CD14-positive monocyte (primary cell): ENCODE results near the gene PFKFB1. TPM values are rescaled to one million over a fixed set of nuclear protein-coding genes. Genes with fewer than 3 reads are reported as not detected.

Experiments used
- DNase-seq, 3 donors: peaks; one replicate each; pipeline ENCODE4 v3.0.0-alpha.2; 2011 to 2022
- H2AFZ ChIP-seq: 2 replicates; pipeline ENCODE4 v1.6.0; 2012; ENCODE audit warnings: mild to moderate bottlenecking, low read depth, low read length, inconsistent platforms; ENCODE audit not compliant: insufficient read depth, poor library complexity, severe bottlenecking
- H3K27ac ChIP-seq, 2 donors: 1 replicate in 1 of 2; 2 replicates in 1 of 2; pipeline ENCODE4 v1.5.1; 2012 to 2013; ENCODE audit warnings: low read length in 2 of 2, control low read depth in 1 of 2, inconsistent platforms in 1 of 2, low read depth in 1 of 2, mild to moderate bottlenecking in 1 of 2
- H3K27me3 ChIP-seq, 2 donors: one replicate each; pipeline versions ENCODE4 v1.6.0 to v1.6.1; 2011 to 2013; ENCODE audit warnings: low read length in 2 of 2; ENCODE audit not compliant: control insufficient read depth in 2 of 2, insufficient read depth in 2 of 2
- H3K36me3 ChIP-seq, 2 donors: replicated peaks in 1 of 2; 1 replicate in 1 of 2; 2 replicates in 1 of 2; pipeline versions ENCODE4 v1.5.1 to v1.6.1; 2012 to 2013; ENCODE audit warnings: low read length in 2 of 2, control low read depth in 1 of 2, inconsistent platforms in 1 of 2, mild to moderate bottlenecking in 1 of 2; ENCODE audit not compliant: insufficient read depth in 2 of 2, control insufficient read depth in 1 of 2
- H3K4me1 ChIP-seq, 2 donors: 1 replicate in 1 of 2; 2 replicates in 1 of 2; pipeline versions ENCODE4 v1.5.1 to v1.6.1; 2012 to 2013; ENCODE audit warnings: low read length in 2 of 2, control low read depth in 1 of 2, inconsistent platforms in 1 of 2, mild to moderate bottlenecking in 1 of 2, moderate library complexity in 1 of 2; ENCODE audit not compliant: insufficient read depth in 2 of 2, control insufficient read depth in 1 of 2
- H3K4me2 ChIP-seq: replicated peaks from 2 replicates; pipeline ENCODE3; 2012; ENCODE audit warnings: low read length, moderate library complexity, mild to moderate bottlenecking; ENCODE audit not compliant: poor library complexity, severe bottlenecking; ENCODE audit errors: extremely low read depth
- H3K4me3 ChIP-seq, 3 experiments: fragments of 200-600 bp in 1 of 3; sonication (generic) in 1 of 3; replicated peaks in 1 of 3; 1 replicate in 2 of 3; 2 replicates in 1 of 3; pipeline ENCODE4 v1.5.1; 2011 to 2013; ENCODE audit warnings: low read length in 3 of 3, mild to moderate bottlenecking in 3 of 3, control low read depth in 2 of 3, low read depth in 2 of 3, inconsistent platforms in 1 of 3, moderate library complexity in 1 of 3
- H3K79me2 ChIP-seq: 2 replicates; pipeline ENCODE4 v1.6.0; 2012; ENCODE audit warnings: mild to moderate bottlenecking, control low read depth, inconsistent platforms, low read length, moderate library complexity; ENCODE audit not compliant: insufficient read depth
- H3K9ac ChIP-seq: 2 replicates; pipeline ENCODE4 v1.6.0; 2017; ENCODE audit warnings: low read length, mild to moderate bottlenecking; ENCODE audit not compliant: insufficient read depth, poor library complexity, severe bottlenecking
- H3K9me3 ChIP-seq, 2 donors: replicated peaks in 1 of 2; 1 replicate in 1 of 2; 2 replicates in 1 of 2; pipeline versions ENCODE4 v1.5.1 to v1.6.1; 2012 to 2013; ENCODE audit warnings: low read length in 2 of 2, control low read depth in 1 of 2; ENCODE audit not compliant: control insufficient read depth in 1 of 2, insufficient read depth in 1 of 2
- H4K20me1 ChIP-seq: 2 replicates; pipeline ENCODE4 v1.6.0; 2012; ENCODE audit warnings: mild to moderate bottlenecking, low read length, control low read depth, moderate library complexity; ENCODE audit not compliant: insufficient read depth
- H3K27ac Mint-ChIP-seq, 7 donors: one replicate each; pipeline ENCODE4 v1.8.0; 2020; ENCODE audit warnings: mild to moderate bottlenecking in 7 of 7, mixed read lengths in 7 of 7, moderate library complexity in 6 of 7, inconsistent platforms in 2 of 7
- H3K27me3 Mint-ChIP-seq, 3 donors: one replicate each; pipeline ENCODE4 v1.8.0; 2021 to 2022; ENCODE audit warnings: low read depth in 3 of 3, mild to moderate bottlenecking in 3 of 3, mixed read lengths in 3 of 3, moderate library complexity in 3 of 3, inconsistent platforms in 1 of 3
- H3K36me3 Mint-ChIP-seq, 2 donors: one replicate each; pipeline ENCODE4 v1.8.0; 2020; ENCODE audit warnings: mixed read lengths in 2 of 2, inconsistent platforms in 1 of 2, mild to moderate bottlenecking in 1 of 2
- H3K4me1 Mint-ChIP-seq: one replicate; pipeline ENCODE4 v1.8.0; 2020; ENCODE audit warnings: mild to moderate bottlenecking, mixed read lengths
- H3K4me3 Mint-ChIP-seq, 2 donors: one replicate each; pipeline ENCODE4 v1.8.0; 2020; ENCODE audit warnings: mild to moderate bottlenecking in 2 of 2, mixed read lengths in 2 of 2, moderate library complexity in 1 of 2
- H3K9me3 Mint-ChIP-seq, 7 donors: one replicate each; pipeline ENCODE4 v1.8.0; 2020 to 2022; ENCODE audit warnings: mixed read lengths in 7 of 7, mild to moderate bottlenecking in 6 of 7, moderate library complexity in 6 of 7, inconsistent platforms in 2 of 7
- CTCF ChIP-seq: fragments of 200-600 bp; IDR thresholded peaks from one replicate; pipeline ENCODE4 v1.8.0; 2022; ENCODE audit warnings: antibody characterized with exemption, mild to moderate bottlenecking
- WGBS: methylation state at CpG from one replicate; pipeline ENCODE4 v1.1.5; 2013; ENCODE audit warnings: missing lambda C conversion rate; ENCODE audit not compliant: insufficient coverage; 5-methylcytosine and 5-hydroxymethylcytosine counted together
- intact Hi-C, 2 donors: fragments of 100-400 bp; cut with micrococcal nuclease; formaldehyde crosslinking; loops; one replicate each; pipeline versions ENCODE4 v1.15.0 to v1.15.1; 2023
- polyA plus RNA-seq, 3 donors: library from polyadenylated mRNA; depleted of rRNA in 1 of 3; unstranded in 2 of 3; stranded (reverse) in 1 of 3; fragments of 300-500 nt in 2 of 3; fragments of >200 nt in 1 of 3; fragmentation: Illumina TruSeq in 2 of 3; gene quantifications; 1 replicate in 2 of 3; 2 replicates in 1 of 3; pipeline ENCODE4 v1.2.3, GENCODE V29; 2012 to 2021

The PFKFB1 gene
- polyA plus RNA-seq, 3 donors = 0.11 to 0.21 TPM; not detected in 1

DNA sequence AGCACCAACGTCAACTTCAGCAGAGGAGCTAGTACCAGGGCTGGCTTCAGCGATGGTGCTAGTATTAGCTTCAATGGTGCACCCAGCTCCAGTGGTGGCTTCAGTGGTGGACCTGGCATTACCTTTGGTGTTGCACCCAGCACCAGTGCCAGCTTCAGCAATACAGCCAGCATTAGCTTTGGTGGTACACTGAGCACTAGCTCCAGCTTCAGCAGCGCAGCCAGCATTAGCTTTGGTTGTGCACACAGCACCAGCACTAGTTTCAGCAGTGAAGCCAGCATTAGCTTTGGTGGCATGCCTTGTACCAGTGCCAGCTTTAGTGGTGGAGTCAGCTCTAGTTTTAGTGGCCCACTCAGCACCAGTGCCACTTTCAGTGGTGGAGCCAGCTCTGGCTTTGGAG, 65.1 kb downstream of the PFKFB1 start:
- Histone ChIP-seq H3K36me3 (no peaks in the 10 kb centered on the region), H3K79me2 (no peaks in the 10 kb centered on the region), H3K4me2 (no peak overlapping the region), H3K27me3 (no peaks in the 10 kb centered on the region), H2AFZ (no peak overlapping the region), H3K9ac (no peak overlapping the region), H3K4me1 (no peaks in the 10 kb centered on the region), H3K9me3 (no peaks in the 10 kb centered on the region), H3K27ac (no peak overlapping the region), H3K4me3 (no peak overlapping the region), H4K20me1 (no peaks in the 10 kb centered on the region)
- no peak overlapping the region for H3K27ac Mint-ChIP-seq
- no peaks in the 10 kb centered on the region for H3K4me1 Mint-ChIP-seq
- WGBS = 100% methylated on average over 3 of the region's 3 CpGs
- H3K9me3 Mint-ChIP-seq = peaks cover 0 to 3% (median 0%) of the 10 kb centered on the region in 7 donors
- H3K36me3 Mint-ChIP-seq = no peaks in the 10 kb centered on the region
- H3K4me3 Mint-ChIP-seq = no peak overlapping the region
- no peak for TF ChIP-seq CTCF
- no peak for DNase-seq
- intact Hi-C loops = no loop called here
- peaks cover 0 to 7% (median 0%) of the 10 kb centered on the region in 3 donors for H3K27me3 Mint-ChIP-seq

GRCh38 chrX:54926978-54927377, 67.0 kb downstream of the PFKFB1 start:
- H3K4me3 ChIP-seq = no peak overlapping the region
- intact Hi-C loops = no loop called here
- H3K4me2 ChIP-seq = no peak overlapping the region
- no peaks in the 10 kb centered on the region for H3K79me2 ChIP-seq
- no peak for TF ChIP-seq CTCF
- peaks cover 0 to 3% (median 0%) of the 10 kb centered on the region in 7 donors for H3K9me3 Mint-ChIP-seq
- H3K4me1 ChIP-seq = no peaks in the 10 kb centered on the region
- H3K27me3 ChIP-seq = no peaks in the 10 kb centered on the region
- H3K27ac Mint-ChIP-seq = no peak overlapping the region
- no peaks in the 10 kb centered on the region for H3K36me3 ChIP-seq
- no peak overlapping the region for H3K4me3 Mint-ChIP-seq
- no peak overlapping the region for H2AFZ ChIP-seq
- no peak overlapping the region for H3K27ac ChIP-seq
- no CpG with 5 or more reads among the region's 2 CpGs for WGBS
- no peak overlapping the region for H3K9ac ChIP-seq
- H3K36me3 Mint-ChIP-seq = no peaks in the 10 kb centered on the region
- no peaks in the 10 kb centered on the region for H3K9me3 ChIP-seq
- no peak for DNase-seq
- H3K4me1 Mint-ChIP-seq = peaks cover 1% of the 10 kb centered on the region
- peaks cover 0 to 9% (median under 1%) of the 10 kb centered on the region in 3 donors for H3K27me3 Mint-ChIP-seq
- H4K20me1 ChIP-seq = no peaks in the 10 kb centered on the region
